ENCODE measurements around the gene DMTF1.
A peak's percentile ranks its signal among the peaks of the same experiment; 100 is the strongest.
"Not testable (repeated sequence)": the region's sequence is repeated elsewhere in the genome, so short reads cannot be mapped to it uniquely, and the experiment has no call there.

Gene DMTF1, protein sequence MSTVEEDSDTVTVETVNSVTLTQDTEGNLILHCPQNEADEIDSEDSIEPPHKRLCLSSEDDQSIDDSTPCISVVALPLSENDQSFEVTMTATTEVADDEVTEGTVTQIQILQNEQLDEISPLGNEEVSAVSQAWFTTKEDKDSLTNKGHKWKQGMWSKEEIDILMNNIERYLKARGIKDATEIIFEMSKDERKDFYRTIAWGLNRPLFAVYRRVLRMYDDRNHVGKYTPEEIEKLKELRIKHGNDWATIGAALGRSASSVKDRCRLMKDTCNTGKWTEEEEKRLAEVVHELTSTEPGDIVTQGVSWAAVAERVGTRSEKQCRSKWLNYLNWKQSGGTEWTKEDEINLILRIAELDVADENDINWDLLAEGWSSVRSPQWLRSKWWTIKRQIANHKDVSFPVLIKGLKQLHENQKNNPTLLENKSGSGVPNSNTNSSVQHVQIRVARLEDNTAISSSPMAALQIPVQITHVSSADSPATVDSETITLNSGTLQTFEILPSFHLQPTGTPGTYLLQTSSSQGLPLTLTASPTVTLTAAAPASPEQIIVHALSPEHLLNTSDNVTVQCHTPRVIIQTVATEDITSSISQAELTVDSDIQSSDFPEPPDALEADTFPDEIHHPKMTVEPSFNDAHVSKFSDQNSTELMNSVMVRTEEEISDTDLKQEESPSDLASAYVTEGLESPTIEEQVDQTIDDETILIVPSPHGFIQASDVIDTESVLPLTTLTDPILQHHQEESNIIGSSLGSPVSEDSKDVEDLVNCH

GRCh38 chr7:87152112-87152896, at the start of gene DMTF1:
TSS of gene DMTF1 (plus strand) at chr7:87152453. CDS start at chr7:87164942, 12,489 bp downstream.
- DNase-seq, result peak; percentile 91

DNA sequence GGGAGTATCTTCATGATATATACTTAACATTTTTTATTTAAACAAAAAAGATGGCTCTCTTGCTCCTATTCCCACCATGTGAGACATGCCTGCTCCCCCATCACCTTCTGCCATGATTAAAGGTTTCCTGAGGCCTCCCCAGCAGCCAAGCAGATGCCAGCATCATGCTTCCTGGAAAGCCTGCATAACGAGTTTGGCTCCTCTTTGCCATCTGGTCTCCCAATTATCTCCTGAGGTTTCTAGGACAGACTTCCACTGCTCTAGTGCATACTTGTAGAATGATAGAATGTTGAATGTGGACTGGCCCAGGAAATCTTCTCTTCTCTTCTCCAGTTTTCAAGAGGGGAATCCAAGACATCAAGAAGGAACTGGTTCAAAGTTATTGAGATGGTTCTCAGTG, 46.9 kb upstream of the DMTF1 start:
- DNase-seq, result no peak

DNA sequence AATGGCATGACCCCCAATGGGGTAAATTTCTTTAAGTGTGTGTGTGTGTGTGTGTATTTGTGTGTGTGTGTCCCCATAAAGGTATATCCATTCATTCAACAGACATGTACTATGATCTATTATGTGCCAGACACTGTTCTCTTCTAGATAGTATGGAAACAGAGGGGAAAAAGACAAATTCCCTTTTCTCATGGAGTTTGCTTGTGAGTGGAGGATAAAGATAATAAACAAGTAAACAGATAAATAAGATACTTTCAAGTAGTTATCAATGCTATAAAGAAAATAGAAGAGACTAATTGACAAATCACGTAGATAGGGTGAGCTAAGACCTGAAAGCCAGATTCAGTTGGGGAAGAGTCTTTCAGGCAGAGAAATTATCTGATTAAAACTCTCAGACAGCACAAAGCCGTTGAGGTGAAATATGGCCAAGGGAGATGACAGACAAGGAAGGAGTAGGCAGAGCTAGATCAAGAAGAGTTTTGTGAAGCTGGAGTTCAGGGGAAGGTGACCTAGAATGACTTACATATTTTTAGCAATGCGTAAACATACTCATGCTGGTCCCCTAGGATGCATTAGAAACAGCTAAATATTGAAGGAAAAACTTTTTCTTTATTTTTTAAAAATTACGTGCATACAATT, 45.2 kb upstream of the DMTF1 start:
- DNase-seq, result no peak

- no peak for DNase-seq
Measured at GRCh38 chr7:87107949-87108776, 44.1 kb upstream of the DMTF1 start.

DNA sequence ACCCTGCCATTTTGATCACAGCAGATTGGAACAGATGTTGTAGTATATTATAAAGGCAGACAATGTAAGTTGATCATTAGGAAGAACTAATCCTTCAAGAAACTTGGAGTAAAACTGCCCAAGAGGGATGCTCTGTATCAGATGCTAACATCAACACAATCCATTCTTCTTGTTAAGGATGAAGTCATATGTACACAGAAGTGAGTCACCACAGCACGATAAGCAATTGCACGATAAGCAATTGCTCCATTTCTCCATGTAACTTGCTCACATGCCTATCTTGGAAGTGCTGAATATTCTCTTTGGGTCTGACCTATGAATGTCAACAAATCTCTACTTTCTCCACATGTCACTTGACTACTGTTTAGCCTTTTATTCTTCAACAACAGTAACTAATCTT, 41.5 kb upstream of the DMTF1 start:
- DNase-seq, result no peak

DNA sequence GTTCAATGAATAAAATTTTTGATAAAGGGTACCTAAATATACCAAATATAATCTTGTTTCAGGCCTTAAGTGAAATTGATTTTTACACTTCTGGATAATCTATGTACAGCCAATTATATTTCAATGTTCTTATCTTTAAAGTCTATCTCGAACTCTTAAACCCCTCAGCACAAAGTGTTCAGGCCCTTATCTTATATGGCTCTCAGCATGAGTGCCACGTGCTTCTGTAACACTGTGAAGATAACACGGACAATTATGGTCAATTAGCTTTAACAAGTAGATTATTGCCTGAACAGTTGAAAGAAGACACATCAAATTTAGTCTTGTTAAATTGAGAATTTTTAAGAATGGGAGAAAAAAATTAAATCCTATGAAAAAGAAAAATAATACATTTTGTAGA, 40.4 kb upstream of the DMTF1 start:
- no peak for DNase-seq

- no peak for DNase-seq
Measured at GRCh38 chr7:87113077-87113476, 39.2 kb upstream of the DMTF1 start.

DNA sequence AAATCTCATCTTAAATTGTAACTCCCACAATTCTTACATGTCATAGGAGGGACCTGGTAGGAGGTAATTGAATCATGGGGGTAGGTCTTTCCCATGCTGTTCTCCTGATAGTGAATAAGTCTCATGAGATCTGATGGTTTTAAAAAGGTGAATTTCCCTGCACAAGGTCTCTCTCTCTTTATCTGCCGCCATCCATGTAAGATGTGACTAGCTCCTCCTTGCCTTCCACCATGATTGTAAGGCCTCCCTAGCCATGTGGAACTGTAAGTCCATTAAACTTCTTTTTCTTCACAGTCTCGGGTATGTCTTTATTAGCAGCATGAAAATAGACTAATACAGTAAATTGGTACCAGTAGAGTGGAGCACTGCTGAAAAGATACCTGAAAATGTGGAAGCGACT, 38.3 kb upstream of the DMTF1 start:
- not testable (repeated sequence) for DNase-seq

DNA sequence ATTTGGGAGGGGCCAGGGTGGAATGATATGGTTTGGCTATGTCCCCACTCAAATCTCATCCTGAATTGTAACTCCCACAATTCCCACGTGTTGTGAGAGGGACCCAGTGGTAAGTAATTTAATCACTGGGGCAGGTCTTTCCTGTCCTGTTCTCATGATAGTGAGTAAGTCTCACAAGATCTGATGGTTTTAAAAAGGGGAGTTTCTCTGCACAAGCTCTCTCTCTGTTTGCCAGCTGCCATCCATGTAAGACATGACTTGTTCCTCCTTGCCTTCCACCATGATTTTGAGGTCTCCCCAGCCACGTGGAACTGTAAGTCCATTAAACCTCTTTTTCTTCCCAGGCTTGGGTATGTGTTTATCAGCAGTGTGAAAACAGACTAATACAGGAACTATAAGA, 36.5 kb upstream of the DMTF1 start:
- DNase-seq, result not testable (repeated sequence)

DNA sequence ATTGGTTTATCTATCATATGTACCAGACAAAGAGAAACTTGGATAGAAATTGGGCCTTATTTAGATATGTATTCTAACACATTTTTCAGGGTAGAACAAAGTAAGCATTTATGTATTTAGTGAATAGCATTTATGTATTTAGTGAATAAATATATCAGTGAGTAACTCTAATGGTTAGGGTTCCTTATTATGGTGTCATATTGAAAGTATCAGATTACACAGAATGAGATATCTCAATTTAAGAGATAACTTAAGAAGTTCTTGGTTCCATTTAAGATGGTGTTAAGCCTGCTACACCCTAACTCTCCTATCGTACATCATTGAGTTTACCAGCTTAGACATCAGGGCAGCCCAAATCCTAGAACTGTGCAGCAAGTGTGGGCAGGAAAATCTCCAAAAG, 35.9 kb upstream of the DMTF1 start:
- no peak for DNase-seq

- no peak for DNase-seq
Measured at GRCh38 chr7:87119581-87119980, 32.7 kb upstream of the DMTF1 start.

GRCh38 chr7:87123105-87123504, 29.1 kb upstream of the DMTF1 start:
- no peak for DNase-seq

DNA sequence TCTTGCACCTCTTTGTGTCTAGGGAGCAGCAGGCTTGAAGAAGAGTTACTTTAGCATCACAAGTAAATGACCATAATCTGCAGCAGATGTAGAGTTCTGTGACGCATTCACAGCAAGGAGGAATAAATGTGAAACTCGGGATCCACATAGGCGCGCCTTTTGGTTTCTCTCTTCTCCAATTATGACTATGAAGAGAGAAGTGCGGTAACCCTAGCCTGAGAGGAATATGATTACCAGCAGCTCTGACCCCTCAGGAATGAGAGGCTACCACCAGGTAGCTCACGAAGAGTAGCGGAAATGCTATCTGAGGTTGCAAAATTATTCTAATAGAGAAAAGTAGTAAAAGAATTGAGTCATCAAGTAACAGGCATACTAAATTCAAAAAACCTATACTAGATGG, 25.2 kb upstream of the DMTF1 start:
- no peak for DNase-seq

DNA sequence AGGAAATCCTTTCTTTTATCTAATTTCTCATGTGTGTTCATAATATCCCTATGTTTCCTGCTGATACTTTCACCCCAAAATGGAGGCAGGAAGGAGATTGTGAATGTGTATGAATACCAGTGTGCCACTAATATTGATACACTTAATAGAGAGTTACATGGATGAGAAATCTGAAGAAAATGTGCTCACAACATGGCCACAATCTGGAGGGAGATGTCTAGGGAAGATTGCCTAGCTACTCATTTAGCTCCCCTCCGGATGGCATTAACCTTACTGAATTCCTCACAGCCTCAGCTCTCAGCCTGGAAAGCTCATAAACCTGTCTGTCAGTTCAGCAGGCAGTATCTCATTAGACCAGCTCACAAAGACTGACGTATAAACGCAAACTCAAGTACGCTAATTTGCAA, 23.4 kb upstream of the DMTF1 start:
- DNase-seq, result no peak

- DNase-seq, result no peak
Measured at GRCh38 chr7:87129332-87129731, 22.9 kb upstream of the DMTF1 start.

DNA sequence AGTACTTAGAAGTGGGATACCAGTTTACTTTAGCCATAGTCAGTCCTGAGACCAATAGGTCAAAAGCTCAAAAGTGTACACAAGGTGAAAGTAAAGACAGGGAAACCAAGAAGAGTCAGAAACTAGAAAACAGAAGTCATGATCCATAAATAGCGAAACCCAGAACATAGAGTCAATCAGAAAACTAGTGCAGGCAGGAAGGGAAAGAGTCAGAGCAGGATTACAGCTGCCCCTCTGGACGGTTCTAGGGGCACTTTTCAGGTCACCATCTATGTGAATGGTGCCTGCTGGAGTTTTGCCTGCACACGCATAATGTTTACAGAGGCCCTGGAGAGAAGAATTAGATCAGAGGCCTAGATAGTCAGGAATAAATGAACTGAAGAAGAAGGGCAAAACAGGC, 22.4 kb upstream of the DMTF1 start:
- no peak for DNase-seq

DNA sequence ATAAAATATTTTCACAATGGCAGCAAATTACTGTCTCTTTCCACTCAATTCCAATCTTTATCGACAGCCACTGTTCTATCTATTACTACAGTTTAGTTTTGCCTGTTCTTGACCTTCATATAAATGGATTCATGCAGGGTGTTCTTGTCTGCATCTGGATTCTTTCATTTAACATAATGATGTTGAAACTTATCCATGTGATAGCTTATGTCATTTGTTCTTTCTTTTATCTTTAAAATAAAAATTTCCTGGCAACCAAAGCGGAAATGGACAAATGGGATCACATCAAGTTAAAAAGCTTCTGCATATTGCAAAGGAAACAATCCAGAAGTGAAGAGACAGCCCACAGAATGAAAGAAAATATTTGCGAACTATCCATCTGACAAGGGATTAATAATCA, 20.5 kb upstream of the DMTF1 start:
- no peak for DNase-seq

DNA sequence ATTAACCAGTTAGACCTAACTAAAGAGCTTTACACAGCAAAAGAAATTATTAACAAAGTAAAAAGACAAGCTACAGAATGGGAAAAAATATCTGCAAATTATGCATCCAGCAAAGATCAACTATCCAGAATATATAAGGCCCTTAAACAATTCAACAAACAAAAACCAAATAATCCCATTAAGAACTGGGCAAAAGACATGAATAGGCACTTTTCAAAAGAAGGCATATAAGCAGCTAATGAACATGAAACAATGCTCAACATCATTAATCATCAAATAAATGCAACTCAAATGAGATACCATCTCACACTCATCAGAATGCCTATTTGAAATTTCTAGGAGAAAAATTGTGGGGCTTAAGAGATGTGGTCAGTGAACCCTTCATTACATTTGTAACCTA, 15.0 kb upstream of the DMTF1 start:
- DNase-seq, result no peak

DNA sequence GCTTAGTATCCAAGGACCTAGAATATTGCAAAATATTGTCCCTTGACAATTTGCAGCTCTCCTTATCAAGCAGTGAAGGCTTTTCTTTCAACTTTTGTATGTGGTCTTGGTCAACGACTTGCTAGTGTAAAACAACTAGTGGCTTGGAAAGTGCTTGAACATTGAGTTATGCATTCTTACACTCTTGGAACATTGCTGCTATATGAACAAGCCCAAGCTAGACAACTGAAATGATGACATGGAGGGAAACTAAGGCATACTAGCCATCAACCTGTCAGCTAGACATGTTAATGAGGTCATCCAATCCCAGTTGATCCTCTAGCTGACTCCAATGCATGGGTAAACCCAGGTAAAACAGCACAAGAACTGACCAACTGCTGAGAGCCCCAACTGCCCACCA, 12.7 kb upstream of the DMTF1 start:
- DNase-seq, result no peak

DNA sequence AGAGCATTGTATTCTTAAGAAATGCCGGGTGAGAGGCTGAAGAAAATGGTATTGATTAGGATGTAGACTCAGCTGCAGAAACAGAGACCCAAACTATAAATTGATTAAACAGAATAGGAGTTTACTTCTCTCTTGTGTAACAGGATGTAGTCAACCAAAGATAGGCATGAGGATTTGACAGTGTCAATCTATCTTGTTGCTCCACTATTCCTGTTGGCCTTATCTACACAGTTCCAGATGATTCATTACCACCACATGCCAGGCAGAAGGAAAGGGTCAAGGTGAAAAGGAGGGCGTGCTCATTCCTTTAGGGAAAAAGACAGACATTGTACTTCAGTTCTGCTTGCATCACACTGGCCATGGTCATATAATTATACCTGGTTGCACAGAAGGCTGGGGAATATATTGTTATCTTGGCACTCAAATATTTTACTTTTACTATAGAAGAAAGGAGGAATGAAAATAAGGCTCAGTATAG, 11.9 kb upstream of the DMTF1 start:
- no peak for DNase-seq

DNA sequence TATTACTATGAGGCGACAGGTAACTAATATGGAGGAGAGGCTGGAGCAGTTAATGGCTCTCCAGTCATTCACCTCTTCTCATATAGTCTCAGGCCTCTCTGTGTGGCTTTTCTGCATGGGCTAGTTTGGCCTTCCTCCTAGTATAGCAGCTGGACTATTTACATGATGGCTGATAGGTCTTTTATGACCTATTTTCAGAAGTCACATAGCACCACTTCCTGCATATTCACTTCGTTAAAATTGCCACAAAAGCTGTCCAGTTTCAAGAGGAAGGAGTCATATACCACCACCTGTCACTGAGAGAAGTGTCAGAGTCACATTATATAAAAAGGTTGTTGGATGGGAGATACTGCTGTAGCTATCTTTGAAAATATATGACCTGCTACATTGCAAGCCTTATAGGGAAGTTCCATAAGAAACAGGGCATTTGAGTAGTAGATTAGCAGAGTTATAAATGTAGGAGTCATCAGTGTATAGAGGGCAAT, 8.0 kb upstream of the DMTF1 start:
- no peak for DNase-seq
